Activated CD4-positive, alpha-beta T cell treated with anti-CD3 and anti-CD28 coated beads, Interleukin-2, amount 50 U/mL, for 48 hours (primary cell): Measurements from ENCODE around the gene TNS2.

Source experiments
- DNase-seq, 2 experiments: peaks; one replicate each; pipeline ENCODE4 v3.0.0-alpha.2; 2020

TNS2 gene

DNA sequence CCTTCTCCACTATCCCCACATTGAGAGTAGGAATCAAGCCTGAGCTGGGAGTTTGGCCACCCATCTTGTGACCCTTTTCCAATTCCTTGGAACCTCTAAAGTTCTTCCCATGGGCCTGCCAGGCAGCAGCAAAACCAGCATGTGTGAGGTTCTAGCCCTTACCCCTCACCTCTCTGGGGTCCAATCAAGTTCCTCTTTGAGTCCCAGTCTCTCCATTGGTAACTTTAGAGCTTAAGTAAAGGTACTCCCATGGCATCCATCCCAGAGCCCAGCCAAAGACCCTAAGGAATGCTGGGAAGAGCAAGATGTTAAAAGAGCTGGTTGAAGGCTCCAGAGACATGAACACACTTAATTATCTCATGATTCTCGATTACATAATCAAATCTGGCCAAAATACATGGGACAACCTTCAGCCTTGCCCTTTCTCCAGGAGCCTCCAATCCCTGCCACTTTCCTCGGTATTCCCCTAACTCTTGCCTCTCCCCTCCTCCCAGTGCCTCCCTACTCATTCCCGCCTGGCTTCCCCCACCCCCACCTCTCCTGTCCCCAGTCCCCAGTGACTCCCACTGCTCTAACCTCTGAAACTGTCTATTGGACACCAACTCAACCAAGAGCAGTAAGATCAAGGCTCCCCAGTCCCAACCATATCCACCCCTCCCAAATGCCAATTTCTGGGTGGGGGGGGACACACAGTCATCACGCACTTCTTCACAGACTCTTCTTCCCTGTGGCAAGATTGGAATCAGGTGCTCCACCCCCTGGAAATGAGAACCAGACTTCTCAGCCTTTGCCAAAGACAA is 4.8 kb upstream of the TNS2 start:
- DNase-seq: no peak

DNA sequence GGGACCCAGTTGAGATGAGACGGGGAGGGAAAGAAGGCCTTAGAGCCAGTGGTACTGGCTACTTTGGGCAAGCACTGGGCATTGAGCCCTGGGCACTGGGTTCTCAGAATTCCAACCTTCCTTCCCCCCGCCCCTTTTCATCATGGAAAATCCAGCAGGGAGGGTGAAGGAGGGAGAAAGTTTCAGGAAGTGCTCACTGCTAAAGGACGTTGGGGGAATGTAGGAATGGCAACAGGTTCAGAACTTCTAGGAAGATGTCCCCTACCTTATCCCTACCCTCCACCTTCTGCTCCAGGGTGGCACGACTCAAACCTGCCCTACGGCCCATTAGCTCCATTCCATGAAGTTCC is 4.2 kb upstream of the TNS2 start:
- DNase-seq: no peak

DNA sequence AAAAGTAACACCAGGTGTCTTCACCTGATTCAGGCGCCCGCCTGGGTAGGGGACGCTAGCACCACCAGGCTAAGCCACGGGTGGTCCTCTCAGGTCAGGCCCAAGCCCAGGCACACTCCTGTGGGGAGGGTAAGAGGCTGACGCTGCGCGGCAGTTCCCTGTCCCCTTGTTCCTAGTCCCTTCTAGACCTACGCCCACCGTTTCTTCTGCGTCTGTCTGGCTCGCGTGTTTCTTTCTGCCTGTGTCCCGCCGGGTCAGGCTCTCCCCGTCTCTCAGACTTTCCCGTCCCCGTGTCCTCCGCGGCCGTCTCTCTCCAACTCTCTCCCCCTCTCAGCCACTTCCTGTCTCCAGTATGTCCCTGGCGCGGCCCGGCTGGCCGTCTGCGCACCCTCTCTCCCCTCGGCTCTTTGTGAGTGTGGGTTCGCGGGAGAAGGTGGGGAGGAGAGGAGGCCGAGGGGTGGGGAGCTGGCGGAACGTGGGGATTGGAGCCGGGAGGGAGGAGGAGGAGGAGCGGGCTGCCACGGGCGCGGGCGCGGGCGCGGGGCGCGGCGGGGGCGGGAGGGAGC is 3.1 kb upstream of the TNS2 start:
- DNase-seq: peak; percentile 64 to 70

DNA sequence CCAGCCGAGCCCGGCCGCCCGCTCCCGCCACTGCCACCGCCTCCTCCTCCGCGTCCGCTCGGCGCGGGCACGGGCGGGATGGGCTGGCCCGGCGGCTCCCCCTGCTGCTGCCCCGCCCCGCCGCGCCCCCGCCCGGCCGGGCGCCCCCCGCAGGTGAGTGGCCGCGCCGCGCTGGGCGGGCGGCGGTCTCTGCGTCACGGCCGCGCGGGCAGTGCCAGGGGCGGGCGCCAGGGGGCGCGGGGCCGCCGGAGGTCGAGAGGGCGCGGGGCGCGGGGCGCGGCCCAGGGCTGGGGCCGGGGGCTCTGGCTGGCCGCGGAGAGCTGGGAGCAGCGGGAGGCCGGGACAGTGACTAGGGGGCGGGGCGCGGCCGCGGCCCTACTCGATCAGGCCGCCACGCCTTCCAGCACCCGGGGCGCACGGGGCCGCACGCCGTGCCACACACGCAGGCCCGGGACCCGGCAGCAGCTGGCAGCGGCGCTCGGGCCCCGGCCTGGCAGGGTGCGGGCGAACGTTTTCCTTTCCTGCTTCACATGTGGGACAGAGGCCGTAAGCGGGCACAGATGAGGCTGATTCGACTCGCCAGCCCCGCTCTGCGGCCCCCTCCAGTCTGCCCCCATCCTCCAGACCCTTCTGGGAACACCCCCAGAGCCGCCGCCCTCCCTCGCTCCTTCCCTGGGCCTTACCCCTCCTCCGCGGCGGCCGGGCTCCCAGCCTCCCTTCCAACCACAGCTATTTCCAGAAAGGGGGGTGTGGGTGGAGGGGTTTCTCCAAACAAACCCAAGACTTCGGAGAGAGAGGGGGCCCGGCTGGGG is 2.4 kb upstream of the TNS2 start:
- DNase-seq: peak; percentile 65 to 70

DNA sequence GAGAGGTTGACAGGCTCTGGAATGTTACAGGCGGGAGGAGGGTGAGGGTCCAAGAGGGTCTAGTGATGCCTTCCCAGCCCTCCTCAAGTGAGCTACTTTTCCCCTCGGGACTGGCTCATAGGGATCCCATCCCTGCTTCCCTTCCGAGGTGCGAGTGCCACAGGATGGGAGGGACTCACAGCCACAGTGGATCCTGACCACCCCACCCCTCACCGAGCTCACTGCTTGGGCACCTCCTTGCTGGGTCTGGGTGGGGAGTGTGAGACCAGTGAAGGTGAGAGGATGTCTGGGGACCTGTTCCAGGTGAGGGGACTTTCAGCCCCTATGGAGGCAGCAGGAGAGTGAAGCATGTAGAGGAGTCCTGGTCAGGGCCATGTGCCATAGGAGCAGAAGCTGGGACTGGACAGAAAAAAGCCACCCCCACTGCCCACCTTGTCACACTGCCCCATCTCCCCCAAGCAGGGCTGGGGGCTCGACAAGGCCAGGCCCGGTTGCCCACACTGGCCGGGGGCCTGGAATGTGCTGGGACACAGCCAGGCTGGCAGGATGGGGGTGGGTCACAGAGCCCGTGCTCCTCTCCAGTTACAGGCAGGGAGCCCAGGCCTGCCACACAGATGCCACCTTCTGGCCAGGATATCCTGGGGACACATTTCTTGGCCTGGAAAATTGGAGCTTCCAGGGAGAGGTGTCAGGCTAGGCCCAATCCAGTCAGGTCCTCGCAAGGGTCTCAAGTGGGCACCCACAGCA is 1.7 kb upstream of the TNS2 start:
- DNase-seq: no peak

DNA sequence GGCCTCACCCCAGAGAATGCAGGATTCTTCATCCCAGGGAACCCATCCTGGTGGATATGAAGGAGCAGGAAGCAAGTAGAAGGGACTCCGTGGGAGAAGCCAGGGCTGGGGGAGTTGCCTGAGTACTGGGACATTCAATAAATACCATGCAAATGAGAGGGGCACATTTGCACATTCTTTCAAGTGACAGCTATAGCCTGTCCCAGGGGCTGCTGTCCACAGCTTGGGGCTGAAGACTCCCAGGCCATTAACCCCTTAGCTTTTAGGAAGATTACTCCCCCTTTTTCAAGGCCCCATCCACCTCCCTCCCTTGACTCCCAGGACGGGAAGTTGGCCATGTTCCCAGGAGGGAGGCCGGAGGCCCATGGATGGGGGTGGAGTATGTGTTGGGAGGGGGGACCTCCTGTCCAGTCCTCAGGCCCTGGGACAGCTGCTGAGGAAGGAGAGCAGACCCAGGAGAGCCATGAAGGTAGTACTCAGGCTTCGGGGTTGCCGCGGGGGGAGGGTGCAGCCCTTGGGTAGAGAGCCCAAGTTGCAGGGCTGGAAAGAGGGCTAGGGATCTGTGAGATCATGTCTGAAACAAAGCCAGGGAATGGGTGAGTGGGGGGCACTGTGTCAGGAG is 974 bp upstream of the TNS2 start:
- no peak for DNase-seq

DNA sequence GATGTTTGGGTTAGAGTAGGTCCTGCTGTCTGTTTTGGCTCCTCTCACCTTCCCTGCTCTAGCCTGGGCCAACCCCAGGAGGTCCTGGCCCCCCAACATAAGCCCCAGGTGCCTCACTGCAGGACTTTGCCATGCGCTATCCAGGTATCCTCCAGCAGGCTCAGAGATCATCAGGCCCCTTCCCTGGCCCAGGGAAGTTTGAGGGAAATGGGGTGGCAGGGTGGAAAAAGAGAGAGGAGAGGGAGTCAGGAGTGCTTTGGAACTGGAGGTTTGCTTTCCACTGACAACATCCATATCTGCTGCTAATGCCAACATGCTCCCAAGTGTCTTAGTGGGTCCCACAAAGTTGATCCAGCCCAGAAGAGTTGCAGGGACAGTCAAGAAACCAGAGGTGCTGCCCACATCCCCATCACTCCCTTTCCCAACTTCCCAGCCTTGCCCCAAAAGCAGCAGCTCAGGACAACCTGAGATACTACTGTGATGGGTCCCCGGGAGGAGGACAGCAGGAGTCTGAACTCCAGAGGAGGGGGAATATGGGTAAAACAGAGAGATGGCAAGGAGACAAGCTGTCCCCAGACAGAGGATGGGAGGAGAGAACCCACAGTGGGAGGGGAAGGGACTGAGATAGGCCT is 677 bp downstream of the TNS2 start:
- no peak for DNase-seq

DNA sequence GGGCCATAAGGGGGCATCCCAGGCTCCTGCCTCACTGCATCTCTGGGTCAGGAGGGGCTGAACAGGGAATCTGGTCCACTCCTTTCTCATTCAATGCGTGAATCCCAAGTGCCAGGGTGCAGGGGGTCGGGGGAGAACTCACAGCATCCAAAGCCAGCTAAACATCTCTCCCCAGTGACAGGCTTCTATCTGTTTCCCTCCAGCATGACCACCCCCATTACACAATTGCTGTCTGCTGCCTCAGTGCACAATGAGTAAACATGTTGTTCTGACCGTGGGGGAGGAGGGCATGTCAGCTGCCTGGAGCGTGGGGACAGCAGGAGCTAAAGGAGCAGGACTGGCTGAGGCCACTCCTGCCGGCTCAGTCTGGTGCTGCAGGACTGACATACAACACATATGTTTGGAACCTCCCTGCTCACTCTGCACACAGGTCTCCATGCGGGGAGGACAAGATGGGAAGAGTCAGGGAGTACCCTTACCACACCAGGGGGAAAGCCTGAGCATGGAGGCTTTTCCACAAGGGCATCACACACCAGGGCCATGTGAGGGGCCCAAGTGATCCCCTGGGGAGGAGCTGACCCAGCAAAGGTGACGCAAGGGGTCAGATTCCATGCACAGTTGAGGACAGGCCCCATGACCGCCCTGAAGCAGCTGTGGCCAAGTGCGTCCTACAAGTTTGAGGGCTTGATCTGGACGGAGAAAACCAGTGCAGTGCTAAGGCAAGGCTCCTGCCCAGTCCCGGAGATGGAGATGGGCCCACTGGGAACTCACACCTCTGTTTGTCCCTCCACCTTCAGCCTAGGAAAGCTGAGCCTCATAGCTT is 1.4 kb downstream of the TNS2 start:
- no peak for DNase-seq

DNA sequence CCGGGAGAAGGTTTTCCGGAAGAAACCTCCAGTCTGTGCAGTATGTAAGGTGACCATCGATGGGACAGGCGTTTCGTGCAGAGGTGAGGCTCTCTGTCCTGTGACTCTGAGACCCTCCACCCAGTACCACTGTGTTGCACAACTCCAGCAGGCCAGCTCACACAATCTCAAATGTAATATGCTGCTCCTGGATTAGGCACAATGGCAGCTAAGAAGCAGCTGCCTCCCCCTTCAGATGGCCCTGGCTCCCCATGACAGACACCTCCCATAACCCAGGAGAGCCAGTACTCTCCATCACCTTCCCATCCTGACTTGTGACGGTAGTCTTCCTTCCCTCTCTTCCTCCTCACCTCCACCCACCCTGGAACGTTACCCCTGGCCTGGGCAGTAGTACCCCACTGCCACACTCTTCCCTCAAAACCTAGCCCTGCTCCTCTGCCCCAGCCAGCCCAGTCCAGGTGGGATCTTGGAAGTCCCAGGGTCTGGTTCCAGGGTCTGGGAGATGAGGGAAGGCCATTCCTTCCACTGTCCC is 2.1 kb downstream of the TNS2 start:
- DNase-seq: no peak

DNA sequence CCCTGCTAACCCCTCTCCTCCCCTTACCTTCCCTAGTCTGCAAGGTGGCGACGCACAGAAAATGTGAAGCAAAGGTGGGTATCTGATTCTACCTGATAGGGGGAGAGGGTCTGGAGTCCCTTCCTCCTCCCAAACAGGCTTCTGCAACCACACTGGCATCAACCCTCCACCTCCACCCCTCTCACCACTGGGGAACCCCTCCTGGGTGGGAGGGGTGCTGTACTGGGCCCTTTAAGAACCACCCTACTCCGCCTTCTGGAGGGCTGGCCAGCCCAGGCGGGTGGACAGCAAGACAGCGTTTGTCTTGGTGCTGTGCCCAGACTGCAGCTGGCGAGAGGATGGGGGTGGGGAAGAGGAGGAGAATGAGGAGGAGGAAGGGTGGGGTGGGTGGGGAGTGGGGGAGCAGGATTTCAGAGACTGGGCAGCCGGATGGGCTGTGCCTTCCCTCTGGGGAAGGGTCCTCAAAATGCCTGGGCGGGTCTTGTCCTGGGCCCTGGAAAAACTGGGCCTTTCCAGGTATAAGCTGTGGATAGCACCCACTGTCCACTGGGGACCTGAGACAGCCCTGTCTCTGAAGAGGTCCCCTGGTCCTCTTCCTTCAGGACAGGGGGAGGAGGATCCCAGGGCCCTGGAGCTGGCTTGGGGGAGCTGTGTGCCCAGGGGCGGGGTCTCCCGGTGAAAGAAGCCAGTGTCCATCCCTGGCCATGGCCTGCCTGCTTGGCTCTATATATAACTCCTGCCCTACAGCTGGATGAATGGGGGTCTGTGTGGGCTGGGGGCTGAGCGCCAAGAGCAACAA is 2.8 kb downstream of the TNS2 start:
- DNase-seq: no peak

DNA sequence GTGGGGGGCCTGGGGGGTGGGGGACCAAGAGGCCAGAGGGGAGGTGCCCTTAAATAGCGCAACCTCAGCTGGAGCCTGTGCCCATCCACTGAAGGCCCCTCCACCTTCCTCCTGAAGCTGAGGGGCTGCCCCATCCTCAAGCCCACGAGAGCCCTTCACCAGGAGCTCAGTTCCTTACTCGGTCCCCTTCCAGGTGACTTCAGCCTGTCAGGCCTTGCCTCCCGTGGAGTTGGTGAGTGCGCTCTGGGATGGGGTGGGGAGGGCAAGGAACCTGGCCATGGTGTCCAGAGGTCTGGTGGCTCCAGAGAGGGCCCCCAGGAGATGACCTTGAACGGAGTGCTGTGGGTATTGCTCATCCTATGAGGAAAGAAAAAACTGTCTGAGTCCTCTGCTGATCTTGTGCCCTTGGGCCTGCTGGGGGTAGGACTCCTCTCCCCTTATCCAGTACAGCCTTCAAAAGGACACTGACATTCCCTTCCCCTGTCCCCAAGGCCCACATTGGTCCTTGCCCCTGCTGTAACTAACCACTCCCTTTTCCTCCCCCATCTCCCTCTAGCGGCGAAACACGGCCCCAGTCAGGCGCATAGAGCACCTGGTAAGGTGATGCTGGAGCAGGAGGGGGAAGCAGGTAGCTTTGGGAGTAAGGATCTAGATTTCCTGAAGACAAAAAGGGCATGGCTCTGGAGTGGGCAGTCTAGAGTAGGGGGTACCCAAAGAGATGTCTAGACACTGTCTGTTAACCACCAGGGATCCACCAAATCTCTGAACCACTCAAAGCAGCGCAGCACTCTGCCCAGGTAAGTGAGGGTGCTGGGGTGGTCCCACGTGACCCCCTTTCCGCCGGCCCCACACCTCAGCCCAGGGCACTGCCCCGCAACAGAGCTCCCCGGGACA is 3.6 kb downstream of the TNS2 start:
- DNase-seq: peak; percentile 61 to 66

DNA sequence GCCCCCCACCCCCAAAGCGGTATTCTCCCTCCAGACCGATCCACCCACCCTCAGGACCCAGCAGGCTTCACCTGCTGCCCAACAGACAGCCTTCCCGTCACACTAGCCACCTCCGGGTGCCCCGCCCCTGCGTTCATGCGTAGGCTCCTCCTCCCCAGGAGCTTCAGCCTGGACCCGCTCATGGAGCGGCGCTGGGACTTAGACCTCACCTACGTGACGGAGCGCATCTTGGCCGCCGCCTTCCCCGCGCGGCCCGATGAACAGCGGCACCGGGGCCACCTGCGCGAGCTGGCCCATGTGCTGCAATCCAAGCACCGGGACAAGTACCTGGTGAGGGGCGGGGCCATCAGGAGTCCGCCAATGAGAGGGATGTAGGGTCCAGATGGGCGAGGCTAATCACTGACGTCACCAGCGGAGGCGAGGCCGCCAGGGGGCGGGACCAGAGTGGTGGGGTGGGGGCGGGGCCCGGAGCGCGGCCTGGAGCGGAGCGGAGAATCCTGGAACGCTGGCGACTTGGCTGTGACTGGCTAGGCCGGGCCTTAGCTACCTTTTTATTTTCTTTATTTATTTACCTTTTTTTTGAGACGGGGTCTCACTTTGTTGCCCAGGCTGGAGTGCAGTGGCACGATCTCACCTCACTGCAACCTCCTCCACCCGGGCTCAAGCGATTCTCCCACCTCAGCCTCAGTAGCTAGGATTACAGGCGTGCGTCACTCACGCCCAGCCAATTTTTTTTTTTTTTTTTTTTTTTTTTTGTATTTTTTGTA is 4.4 kb downstream of the TNS2 start:
- DNase-seq: peak; percentile 94 to 95

DNA sequence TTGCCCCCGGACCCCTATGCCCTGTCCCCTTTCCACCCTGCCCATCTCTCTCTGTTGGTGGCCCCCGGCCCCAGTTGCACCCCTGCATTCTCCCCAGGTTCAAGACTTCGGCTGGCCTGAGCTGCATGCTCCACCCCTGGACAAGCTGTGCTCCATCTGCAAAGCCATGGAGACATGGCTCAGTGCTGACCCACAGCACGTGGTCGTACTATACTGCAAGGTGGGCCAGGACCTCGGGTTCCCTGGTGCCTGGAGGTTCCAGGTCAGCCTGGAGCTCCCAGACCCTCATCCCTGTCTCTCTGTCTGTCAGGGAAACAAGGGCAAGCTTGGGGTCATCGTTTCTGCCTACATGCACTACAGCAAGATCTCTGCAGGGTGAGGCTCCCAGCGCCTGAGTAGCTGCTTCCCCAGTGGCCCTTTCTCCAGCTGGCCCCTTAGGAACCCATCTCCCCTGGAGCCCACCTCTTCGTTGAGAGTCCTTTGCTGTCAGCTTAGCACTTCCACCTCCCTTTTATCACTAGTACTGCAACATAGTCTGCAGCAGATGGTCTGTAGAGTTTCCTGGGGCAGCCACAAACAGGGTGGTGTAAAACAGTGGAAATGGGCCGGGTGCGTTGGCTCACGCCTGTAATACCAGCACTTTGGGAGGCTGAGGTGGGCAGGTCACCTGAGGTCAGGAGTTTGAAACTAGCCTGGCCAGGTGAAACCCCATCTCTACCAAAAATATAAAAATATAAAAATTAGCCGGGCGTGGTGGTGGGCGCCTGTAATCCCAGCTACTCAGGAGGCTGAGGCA is 5.8 kb downstream of the TNS2 start:
- DNase-seq: no peak

DNA sequence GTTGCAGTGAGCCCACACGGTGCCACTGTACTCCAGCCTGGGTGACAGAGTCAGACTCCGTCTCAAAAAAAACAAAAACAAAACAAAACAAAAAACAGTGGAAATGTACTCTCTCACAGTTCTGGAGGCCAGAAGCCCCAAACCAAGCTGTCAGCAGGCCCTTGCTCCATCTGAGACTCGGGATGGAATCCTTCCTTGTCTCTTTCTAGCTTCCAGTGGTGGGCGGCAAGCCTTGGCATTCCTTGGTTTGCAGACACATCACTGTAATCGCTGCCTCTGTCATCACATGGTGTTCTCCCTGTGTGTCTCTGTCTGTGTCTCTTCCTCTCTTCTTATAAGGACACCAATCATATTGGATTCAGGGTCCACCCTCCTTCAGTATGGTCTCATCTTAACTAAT is 6.4 kb downstream of the TNS2 start:
- DNase-seq: no peak

DNA sequence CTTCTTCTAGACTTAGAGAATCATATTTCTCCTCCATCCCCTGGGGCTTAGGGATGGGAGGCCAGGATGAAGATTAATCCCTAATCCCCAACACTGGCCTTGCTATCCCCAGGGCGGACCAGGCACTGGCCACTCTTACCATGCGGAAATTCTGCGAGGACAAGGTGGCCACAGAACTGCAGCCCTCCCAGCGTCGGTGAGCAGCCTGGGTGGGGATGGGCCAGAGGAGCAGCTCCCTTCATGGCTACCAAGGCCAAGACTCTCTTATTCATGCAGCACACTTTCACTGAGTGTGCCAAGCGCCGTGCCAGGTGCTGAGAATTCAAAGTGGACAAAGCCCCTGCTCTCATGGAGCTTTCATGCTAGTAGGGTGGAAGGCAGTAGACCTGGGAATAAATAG is 7.0 kb downstream of the TNS2 start:
- DNase-seq: no peak

DNA sequence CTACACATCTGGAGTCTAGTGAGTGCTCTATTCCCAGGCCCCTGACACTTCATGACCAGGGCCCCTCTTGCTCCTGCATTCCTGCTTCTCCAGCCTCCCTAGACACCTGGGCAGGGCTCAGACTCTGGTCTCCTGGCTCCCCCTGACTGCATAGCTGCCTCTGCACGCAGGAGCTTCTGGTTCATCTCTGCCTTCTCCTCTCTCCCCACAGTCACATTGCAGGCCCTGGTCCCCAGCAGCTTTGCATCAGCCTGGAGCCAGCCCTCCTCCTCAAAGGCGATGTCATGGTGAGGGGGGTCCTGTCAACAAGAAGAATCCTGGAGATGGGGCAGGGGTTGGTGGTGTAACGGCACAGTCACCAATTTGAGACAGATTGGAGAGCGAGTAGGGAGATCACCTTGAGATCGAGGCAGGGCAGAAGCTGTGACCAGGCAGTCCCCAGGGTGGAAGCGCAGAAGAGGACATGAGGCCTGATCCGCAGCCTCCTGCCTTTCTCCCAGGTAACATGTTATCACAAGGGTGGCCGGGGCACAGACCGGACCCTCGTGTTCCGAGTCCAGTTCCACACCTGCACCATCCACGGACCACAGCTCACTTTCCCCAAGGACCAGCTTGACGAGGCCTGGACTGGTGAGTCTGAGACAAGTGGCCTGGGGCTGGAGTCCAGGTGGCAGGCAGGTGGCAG is 8.1 kb downstream of the TNS2 start:
- no peak for DNase-seq
